ENCODE results near the gene CAB39L.

CAB39L gene

GRCh38 chr13:49400755-49401659 lies 42.9 kb downstream of the CAB39L start:
- DNase-seq (ENCODE audit: low spot score) = no peak

- no peak for DNase-seq (ENCODE audit: low spot score)
These were observed 43.9 kb downstream of the CAB39L start for GRCh38 chr13:49399801-49400472.

- DNase-seq (ENCODE audit: low spot score) = no peak
These were observed 47.9 kb downstream of the CAB39L start for GRCh38 chr13:49395878-49396380.

GRCh38 chr13:49395451-49395865 lies 48.4 kb downstream of the CAB39L start:
- DNase-seq (ENCODE audit: low spot score) = no peak

GRCh38 chr13:49388091-49388635 lies 55.7 kb downstream of the CAB39L start:
- no peak for DNase-seq (ENCODE audit: low spot score)

GRCh38 chr13:49386664-49387063 lies 57.2 kb downstream of the CAB39L start:
- DNase-seq (ENCODE audit: low spot score) = no peak

DNA sequence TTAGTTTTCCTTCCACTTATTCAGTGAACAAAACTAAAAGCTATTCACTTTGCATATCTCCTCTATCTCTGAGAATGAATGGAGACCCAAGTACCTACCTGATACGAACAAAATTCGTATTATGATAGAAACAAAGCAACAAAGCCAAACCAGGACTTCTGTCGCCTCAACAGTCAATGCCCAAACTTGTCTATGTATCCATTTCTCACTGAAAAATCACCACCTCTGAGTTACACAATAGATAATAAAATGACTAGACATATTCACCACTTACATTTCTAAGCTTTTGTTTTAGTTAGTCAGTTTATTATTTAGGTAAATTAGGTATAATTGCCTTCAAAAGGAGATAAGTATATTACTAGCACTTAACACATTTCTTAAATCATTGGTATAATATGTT lies 67.7 kb downstream of the CAB39L start:
- DNase-seq (ENCODE audit: low spot score) = no peak

DNA sequence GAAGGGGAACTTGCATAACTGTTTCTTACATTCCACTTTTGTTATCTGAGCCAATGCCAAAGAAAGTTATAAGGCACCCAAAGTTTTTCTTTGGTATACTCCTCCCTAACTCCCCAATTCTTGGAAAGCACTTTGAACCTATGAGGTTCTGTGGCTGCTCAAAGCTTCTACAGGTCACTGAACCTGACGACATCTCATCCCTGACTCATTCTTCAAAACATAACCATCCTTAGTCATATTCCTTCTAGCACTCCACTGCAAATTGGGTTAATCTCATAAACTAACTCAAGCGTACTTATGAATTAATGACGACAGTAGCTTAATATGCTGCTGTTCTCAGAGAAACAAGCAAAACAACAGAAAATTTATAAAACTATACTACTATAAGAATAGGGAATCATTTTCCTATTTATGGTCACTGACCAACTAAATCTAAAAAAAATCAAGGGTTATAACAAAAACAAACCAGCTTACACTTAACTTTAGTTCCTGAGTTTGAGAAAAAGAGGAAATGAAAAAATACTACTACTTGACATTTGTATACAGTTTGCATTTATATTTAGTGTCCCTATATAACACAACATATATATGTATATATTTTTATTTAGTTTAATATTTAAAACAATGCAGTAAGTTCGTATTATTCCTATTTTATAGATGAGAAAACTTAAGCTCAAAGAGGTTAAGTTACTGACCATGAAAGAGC lies 69.1 kb downstream of the CAB39L start:
- DNase-seq (ENCODE audit: low spot score) = peak; percentile 5

DNA sequence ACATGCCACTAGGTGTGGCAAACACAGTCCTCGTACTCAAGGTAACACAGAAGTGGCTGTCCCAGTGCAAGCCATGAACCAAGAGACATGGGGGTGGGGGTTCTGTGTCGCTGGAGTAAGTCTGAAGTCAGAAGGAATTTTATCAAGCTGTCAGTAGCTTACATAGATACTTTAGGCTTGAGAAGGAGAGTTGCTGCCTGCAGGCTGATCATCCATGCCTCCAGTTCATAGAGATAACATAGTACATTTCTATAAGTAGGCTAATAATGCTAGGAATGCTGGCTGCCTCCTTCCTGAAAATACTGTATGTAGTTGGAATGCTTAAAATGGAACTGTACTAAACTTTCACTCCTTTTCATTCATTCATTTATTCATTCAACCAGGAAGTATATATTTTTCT lies 70.1 kb downstream of the CAB39L start:
- no peak for DNase-seq (ENCODE audit: low spot score)

DNA sequence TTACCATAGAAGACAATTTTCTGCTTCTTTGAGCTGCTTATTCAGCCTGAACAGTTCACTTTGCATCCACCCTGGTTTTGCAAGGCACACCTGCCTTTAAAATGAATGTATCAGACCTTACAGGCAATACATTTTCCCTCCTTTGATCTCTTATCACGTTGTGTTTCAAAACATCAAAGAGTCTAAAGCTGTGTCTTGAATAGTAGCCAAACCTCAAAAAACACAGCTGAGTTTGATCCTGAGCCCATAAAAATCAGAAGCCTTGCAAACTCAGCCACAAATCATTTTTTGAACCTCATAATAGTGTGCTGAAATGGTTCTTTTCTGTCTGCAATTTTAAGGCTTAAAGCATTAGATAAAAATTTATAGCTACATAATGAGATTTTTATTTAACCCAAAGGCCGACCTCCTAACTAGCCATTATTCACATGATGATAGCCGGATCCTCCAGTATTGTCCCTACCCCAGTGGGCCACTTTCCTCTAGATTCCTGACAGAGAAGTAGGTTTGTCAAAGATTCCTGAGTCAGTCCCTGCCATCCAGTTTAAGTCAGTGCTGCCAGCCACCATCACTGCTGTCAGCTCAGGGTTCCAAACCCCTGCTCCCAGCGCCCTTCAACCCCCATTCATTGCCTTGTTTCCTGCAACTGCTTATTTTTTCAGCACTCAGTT lies 71.8 kb downstream of the CAB39L start:
- no peak for DNase-seq (ENCODE audit: low spot score)

- no peak for DNase-seq (ENCODE audit: low spot score)
These were observed 73.5 kb downstream of the CAB39L start for GRCh38 chr13:49370371-49370770.

DNA sequence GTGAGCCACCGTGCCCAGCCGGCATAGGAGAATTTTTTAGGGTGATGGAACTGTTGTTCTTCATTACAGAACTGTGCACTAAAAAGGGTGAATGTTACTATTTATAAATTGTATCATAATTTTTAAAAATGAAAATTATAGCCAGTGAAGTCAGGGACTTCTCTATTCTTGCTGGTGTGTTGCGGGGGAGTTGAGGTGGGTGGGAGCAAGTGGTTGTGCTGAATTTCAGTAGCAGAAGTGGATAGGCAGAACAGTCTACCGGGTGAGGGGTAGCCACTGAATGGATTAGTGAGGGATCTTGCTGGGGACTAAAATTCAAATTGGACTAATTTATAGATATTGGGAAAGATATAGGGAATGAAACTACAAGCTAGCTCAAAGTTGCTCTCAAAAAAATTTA lies 74.0 kb downstream of the CAB39L start:
- DNase-seq (ENCODE audit: low spot score) = no peak

- DNase-seq (ENCODE audit: low spot score) = no peak
These were observed 75.2 kb downstream of the CAB39L start for GRCh38 chr13:49368688-49369087.

- no peak for DNase-seq (ENCODE audit: low spot score)
These were observed 76.0 kb downstream of the CAB39L start for GRCh38 chr13:49367640-49368422.

DNA sequence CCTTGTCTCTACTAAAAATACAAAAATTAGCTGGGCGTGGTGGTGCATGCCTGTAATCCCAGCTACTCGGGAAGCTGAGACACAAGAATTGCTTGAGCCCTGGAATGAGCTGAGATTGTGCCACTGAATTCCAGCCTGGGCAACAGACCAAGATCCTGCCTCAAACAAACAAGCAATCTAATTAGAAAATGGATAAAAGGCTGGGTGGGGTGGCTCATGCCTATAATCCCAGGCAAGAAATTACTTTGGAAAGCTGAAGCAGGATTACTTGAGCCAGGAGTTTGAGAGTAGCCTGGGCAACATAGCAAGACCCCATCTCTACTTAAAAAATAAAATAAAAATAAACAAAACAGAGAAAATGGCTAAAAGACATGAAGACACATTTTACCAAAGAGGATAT lies 77.0 kb downstream of the CAB39L start:
- DNase-seq (ENCODE audit: low spot score) = no peak

DNA sequence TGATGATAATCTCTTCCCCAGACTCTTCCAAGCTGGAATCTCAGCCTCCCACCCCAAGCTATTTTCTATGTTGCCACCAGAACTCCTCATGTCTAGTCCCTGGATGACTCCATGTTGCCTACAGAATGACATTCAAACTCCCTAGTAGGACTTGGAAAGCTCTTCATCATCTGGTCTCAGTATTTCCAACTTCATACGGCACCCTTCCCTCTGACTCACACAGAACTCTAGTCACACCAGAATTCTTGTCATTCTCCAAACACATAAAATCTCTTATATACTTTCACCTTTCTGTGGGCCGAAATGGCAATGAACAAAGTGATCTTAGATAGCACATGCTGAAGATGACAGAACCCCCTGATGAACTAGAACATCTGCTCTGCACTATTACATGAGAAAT lies 86.2 kb downstream of the CAB39L start:
- DNase-seq (ENCODE audit: low spot score) = no peak

- peak; percentile 25 for DNase-seq (ENCODE audit: low spot score)
These were observed 87.6 kb downstream of the CAB39L start for GRCh38 chr13:49356223-49356622.

DNA sequence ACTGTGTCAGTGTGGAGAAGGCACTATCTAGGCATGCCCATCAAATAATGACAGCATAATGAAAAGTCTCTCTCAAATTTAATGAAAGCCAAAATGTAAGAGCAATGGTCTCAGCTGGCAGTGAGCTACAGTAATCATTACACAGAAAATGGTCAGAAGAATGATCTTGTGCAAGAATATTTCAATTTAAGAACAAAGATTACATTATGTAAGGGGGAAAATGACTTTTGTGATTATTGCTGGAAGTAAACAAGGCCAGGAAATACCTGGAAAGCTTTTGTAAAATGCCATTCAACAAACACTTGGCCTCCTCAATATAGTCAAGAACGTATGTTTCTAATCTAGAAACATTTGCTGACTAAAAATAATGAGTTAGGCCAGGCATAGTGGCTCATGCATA lies 89.1 kb downstream of the CAB39L start:
- DNase-seq (ENCODE audit: low spot score) = no peak

GRCh38 chr13:49353908-49354307 lies 90.0 kb downstream of the CAB39L start:
- no peak for DNase-seq (ENCODE audit: low spot score)

GRCh38 chr13:49351871-49352270 lies 92.0 kb downstream of the CAB39L start:
- DNase-seq (ENCODE audit: low spot score) = no peak

GRCh38 chr13:49348751-49349150 lies 95.1 kb downstream of the CAB39L start:
- no peak for DNase-seq (ENCODE audit: low spot score)
